ENCODE measurements around the gene GABBR2.

GABBR2 gene

GRCh38 chr9:98485706-98486105 is 223.0 kb downstream of the GABBR2 start:
- Mint-ChIP-seq H3K4me1 (peaks cover 5% of the 10 kb centered on the region), H3K36me3 (ENCODE audit: low read depth) (no peaks in the 10 kb centered on the region), H3K27ac (no peak overlapping the region), H3K27me3 (ENCODE audit: low read depth, poor library complexity) (peaks cover 17% of the 10 kb centered on the region), H3K9me3 (no peaks in the 10 kb centered on the region), H3K4me3 (no peak overlapping the region)
- no peak for TF ChIP-seq CTCF (IDR thresholded peaks at IDR 0.05)
- DNase-seq = no peak

- DNase-seq = no peak
- Mint-ChIP-seq H3K4me1 (peaks cover 5% of the 10 kb centered on the region), H3K27ac (no peak overlapping the region), H3K36me3 (ENCODE audit: low read depth) (no peaks in the 10 kb centered on the region), H3K4me3 (no peak overlapping the region), H3K9me3 (no peaks in the 10 kb centered on the region), H3K27me3 (ENCODE audit: low read depth, poor library complexity) (peaks cover 17% of the 10 kb centered on the region)
- no peak for TF ChIP-seq CTCF (IDR thresholded peaks at IDR 0.05)
Measured at GRCh38 chr9:98484162-98484561, 224.6 kb downstream of the GABBR2 start.

- Mint-ChIP-seq H3K27me3 (ENCODE audit: low read depth, poor library complexity) (peaks cover 20% of the 10 kb centered on the region), H3K9me3 (no peaks in the 10 kb centered on the region), H3K36me3 (ENCODE audit: low read depth) (no peaks in the 10 kb centered on the region), H3K4me3 (no peak overlapping the region), H3K27ac (no peak overlapping the region), H3K4me1 (peaks cover 5% of the 10 kb centered on the region)
- no peak for TF ChIP-seq CTCF (IDR thresholded peaks at IDR 0.05)
- DNase-seq = no peak
Measured at GRCh38 chr9:98482226-98482625, 226.5 kb downstream of the GABBR2 start.

GRCh38 chr9:98481676-98482075 is 227.1 kb downstream of the GABBR2 start:
- Mint-ChIP-seq H3K4me1 (peaks cover 5% of the 10 kb centered on the region), H3K9me3 (no peaks in the 10 kb centered on the region), H3K4me3 (no peak overlapping the region), H3K27ac (no peak overlapping the region), H3K36me3 (ENCODE audit: low read depth) (no peaks in the 10 kb centered on the region), H3K27me3 (ENCODE audit: low read depth, poor library complexity) (peaks cover 18% of the 10 kb centered on the region)
- TF ChIP-seq CTCF (IDR thresholded peaks at IDR 0.05) = no peak
- no peak for DNase-seq

- H3K4me1 Mint-ChIP-seq = no peaks in the 10 kb centered on the region
- no peaks in the 10 kb centered on the region for H3K9me3 Mint-ChIP-seq
- H3K36me3 Mint-ChIP-seq (ENCODE audit: low read depth) = no peaks in the 10 kb centered on the region
- no peak overlapping the region for H3K27ac Mint-ChIP-seq
- TF ChIP-seq CTCF (IDR thresholded peaks at IDR 0.05) = no peak
- no peak for DNase-seq
- H3K4me3 Mint-ChIP-seq = no peak overlapping the region
- H3K27me3 Mint-ChIP-seq (ENCODE audit: low read depth, poor library complexity) = peaks cover 20% of the 10 kb centered on the region
Measured at GRCh38 chr9:98479967-98480847, 228.5 kb downstream of the GABBR2 start.

- H3K27me3 Mint-ChIP-seq (ENCODE audit: low read depth, poor library complexity) = peaks cover 14% of the 10 kb centered on the region
- H3K4me3 Mint-ChIP-seq = no peak overlapping the region
- H3K36me3 Mint-ChIP-seq (ENCODE audit: low read depth) = no peaks in the 10 kb centered on the region
- H3K4me1 Mint-ChIP-seq = no peaks in the 10 kb centered on the region
- TF ChIP-seq CTCF (IDR thresholded peaks at IDR 0.05) = no peak
- no peak for DNase-seq
- H3K9me3 Mint-ChIP-seq = no peaks in the 10 kb centered on the region
- H3K27ac Mint-ChIP-seq = no peak overlapping the region
Measured at GRCh38 chr9:98479449-98479848, 229.3 kb downstream of the GABBR2 start.

Data from nephron progenitor cell (in vitro differentiated cells).